GM18951 (cell line): ENCODE measurements around the gene DPH1.

Source experiments
- POLR2A ChIP-seq: IDR thresholded peaks from 4 replicates; pipeline ENCODE4 v1.6.1; 2011; ENCODE audit warnings: mild to moderate bottlenecking; ENCODE audit not compliant: insufficient read length, insufficient read depth; ENCODE audit errors: extremely low read depth
- in situ Hi-C: fragments of 300-500 bp; cut with MboI; formaldehyde crosslinking; loops from one replicate; pipeline ENCODE4 v1.12.0; 2022; ENCODE audit warnings: low sequenced_read_pairs, mixed read lengths, inconsistent platforms; ENCODE audit not compliant: unreplicated experiment

Gene DPH1

DNA sequence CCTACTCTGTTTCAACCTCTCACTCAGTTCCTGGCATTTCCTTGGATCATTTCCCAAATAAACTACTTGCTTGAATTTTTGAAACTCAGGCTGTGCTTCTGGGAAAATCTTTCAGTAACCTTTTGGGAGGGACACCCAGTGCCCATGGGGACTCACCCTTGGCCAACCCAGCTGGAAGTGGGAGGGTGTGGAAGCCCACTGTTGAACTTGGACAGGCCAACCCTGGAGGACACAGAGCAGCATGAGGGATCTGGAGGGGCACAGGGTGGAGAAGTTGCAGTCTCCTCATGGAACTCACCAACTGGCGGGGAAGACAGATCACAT lies 16.0 kb upstream of the DPH1 start:
- no peak for TF ChIP-seq POLR2A

DNA sequence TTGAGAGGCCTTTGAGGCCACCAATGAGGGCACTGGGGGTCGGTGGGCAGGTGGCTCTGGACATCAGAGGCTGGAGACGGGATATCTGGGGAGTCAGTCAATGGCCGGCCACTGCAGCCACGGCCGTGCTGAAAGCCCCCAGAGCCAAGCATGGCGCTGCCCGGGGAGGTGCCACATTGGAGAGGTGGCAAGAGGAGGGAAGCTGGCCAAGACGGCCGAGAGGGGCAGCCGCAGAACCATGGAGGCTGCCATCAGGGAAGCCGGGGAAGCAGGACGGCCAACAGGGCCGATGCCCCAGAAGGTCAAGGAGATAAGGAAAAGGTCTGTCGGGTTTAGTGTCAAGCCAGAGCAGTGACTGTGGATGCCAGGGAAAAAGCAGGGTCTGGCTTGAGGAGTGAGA lies 14.6 kb upstream of the DPH1 start:
- TF ChIP-seq POLR2A: no peak
- in situ Hi-C loops: no loop called here

More for the DNA sequence above, 16.0 kb upstream of the DPH1 start:
- in situ Hi-C loops: no loop called here

DNA sequence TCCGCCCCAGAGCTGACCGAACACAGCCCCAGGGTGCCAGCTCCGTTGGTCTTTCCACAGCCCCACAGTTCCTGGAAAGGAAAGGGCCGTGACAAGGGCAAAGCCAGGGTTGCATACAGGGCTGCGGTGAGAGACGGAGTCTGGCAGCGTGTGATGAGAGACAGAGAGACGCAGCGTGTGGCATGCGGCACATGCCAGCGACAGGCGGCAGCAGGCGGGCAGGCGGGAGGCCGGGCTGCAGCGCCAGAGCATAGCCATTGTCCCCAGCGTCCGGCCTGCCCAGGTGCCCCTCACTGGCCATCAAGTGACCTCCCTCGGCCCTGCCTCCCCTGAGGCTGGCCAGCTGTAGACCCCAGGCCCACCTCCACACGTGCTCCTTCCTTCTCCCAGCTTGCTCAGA lies 13.5 kb upstream of the DPH1 start:
- in situ Hi-C loops: no loop called here
- TF ChIP-seq POLR2A: no peak

DNA sequence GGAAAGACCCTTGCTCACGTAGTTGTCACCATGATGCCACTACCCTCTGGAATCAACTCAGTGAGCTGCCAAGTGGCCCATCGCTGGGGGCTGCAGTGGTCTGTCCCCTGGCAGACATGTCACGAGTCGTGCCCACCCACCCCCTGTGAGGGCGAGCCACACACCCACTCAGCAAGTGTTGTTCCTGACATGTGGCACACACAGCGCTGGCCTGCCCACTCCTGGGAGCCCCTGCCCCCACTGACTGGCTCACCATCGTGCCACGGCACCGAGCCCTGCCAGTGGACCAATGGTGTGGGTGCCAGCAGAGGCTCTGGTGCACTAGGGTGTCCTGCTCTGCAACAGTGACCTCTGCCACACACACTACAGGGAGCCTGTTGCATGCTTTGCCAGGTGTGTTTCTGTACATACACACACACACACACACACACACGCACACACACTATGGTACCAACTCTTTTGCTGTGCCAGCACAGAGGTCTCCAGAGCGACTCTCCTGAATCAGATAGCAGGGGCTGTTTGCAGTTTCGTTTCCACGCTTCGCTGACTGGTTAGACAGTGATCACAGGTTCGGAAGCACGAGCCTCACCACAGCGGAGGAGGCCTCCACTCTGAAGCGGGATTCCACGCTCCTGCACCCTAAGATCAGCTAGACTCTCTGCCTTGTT lies 12.5 kb upstream of the DPH1 start:
- in situ Hi-C loops: no loop called here
- no peak for TF ChIP-seq POLR2A

DNA sequence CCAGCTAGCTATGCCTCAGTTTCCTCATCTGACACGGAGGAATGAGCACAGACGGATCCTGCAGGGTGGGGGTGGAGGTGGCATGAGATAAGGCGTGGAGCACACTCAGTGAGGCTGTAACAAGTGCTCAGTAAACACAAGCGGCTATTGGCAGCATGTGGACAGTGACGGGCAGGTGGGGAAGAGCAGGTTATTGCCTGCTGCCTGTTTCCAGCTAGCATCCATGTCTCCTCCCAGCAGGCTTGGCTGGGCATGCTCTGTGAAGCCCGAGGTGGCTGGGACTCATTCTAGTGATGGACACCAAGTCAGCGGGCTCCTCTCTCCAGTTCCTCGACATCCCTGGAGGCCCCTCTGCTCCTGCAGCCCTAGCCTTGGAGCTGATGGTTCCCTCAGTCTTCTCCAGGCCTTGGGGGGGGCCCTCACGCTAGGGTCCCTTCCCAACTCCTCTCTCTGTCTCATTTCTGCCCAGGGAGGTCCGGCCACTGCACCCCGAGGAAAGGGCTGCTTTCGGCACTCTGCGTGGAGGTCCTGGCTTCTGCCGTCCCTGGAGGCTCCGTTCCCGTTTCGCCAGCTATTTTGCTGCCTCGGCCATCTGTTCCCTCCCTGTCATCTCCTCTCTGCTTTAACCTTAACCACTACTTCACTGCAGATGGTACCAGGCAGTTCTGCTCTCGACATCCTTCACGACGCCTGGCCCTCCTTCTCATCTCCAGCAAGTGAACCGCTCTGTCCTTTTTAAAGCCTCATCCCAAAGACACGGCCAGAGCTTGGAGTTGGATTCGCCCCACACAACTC lies 11.0 kb upstream of the DPH1 start:
- in situ Hi-C loops: no loop called here
- no peak for TF ChIP-seq POLR2A

DNA sequence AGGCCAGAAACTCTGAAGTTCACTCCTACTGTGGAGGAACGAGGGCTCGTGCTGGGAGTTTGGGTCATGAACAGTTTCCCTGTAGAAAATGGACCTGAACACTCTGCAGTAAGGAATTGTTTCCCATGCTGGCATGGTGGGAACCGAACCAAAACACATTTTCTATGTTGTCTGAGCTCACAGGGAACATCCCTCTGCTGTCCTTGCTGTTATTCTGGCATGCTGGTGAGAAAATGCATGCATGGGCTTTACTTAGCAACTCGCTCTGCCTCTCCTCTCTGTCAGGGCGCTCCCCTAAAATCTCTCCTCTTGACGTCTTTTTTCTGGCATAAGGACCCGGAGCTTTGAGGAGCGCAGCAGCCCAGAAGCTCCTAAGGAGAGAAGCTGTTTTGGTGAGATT lies 10.2 kb upstream of the DPH1 start:
- no peak for TF ChIP-seq POLR2A
- in situ Hi-C loops: no loop called here

DNA sequence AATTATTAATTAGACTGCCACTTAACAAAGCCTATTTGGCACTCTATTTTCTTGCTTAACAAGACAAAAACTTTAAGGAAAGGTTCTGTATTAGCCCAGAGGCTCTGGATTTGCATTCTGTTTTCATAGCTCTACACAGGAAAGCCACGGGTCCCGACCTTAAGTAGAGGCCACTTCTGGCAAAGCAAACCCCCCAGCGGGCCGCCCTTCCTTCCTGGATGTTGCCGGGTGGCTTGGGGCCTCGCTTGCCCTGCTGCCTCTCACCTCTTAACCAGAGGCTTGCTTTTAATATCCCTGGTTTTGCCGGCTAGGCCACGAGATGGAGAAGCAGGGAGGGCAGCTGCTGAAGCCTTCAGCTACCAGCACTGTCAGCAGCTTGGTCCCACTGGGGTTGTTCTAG lies 9.2 kb upstream of the DPH1 start:
- in situ Hi-C loops: no loop called here
- no peak for TF ChIP-seq POLR2A

DNA sequence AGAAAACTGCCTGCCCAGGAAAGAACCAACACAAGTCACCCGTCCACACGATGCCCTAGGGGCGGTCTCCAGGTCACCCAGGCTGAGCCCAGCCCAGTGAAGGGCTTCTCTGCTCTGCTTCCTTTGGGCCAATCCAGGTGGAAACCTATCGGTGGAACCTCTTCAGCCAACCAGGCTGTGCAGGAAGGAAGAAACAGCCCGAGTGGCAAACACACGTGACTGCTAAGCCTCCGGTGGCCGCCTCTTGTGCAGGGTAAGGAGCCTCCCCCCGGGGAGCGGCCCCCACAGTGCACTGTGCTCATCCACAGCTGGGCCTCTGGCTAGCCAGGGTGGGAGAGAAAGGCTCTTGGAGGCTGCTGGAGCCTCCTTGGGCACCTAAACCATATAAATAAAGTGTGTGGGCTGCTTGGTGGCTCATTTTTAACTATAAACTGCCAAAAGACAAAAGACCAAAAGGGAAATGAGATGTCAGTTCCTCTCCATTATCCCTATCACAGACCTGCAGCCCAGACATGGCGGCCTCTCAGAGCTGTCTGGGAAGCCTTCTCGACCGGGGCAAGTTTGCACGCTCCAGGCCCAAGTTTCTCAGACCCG lies 7.2 kb upstream of the DPH1 start:
- in situ Hi-C loops: no loop called here

DNA sequence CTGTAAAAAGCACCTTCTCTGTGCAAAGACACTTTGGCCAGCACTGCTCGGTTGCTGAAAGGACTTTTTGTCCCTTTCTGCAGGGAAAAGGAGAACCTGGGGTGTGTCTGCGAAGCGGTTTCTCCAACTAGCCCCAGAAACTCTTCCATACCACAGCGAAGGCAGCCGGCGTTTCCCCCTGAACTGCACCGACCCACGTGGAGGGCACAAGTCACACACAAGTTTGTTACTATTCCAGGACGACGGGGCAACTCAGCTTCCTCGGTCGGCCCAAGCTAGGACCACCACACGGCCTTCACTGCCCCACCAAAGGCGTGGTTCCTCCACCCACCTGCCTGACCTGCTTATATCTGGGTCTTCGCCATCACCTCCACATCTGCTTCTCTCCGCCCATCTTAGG lies 6.7 kb upstream of the DPH1 start:
- TF ChIP-seq POLR2A: no peak
- in situ Hi-C loops: no loop called here

More for the DNA sequence above, 7.2 kb upstream of the DPH1 start:
- no peak for TF ChIP-seq POLR2A

DNA sequence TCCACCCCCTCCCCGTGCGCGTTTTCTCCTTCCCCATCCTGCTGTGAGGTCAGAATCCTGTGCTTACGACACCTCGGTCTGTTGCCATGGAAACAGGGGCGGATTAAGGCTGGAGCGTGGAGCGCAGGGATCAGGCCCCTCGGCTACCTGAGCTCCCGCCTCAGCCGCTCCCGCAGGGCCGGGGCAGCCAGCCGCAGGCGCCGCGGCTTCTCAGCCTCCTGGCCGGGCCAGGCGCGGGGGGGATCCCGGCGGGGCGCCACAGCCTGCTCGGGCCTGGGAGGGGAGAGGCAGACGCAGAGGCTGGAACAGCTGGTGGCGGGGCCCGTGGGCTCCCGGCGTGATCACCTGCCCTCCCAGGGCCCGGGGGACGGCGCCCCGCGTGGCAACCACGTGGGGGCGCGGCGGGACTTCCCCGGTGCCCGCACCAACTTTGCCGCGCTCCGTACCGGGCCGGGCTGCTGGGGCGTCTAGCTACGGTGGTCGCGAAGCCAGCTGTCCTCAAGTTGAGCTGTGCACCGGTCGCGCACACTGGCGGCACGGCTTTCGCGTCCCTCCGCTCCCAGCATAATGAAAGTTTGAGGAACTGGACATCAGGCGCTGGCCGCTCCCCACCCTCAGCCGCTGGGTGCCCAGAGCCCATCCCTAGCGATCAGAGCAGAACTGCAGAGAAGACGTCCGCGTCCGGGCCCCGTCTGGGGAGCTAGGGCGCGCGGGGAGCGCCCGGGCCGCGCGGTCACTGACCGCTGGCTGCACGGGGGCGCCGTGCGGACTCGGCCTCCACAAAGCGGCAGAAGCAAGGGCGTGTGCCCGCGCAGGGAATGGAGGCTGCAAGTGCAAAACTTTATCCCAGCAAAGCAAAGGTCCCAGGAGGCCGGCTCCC lies 6.0 kb upstream of the DPH1 start:
- in situ Hi-C loops: no loop called here
- no peak for TF ChIP-seq POLR2A

DNA sequence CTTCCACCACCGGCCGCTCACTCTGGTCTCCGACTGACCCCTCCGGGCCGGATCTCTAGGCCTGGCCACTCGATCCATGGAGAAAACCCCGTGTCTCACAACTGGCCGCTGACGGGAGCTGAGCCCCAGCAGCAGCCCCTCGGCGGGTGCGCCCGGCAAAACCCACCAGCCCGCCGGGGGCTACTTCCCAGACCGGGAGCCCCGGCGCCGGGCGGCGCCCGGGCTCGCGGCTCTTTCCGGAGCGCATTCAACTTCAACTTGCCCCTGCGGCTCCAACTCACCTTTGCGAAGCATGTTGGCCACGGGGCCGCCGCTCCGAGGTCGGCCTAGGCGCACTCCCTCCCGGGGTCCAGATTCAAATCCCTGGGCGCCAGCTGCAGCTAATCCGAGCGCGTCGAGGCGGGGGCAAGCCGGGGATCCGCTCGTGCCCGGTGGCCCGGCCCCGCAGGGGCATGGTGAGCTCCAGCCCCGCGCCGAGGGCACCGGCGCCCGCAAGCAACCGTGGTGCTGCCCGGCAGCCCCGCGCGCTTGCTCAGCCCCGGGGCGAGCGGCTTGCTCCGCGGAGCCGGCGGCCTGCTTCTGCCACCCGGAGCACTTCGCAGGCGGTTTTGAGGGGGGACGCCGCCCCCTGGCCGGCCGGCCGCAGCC lies 5.3 kb upstream of the DPH1 start:
- in situ Hi-C loops: loop anchor here (25.0 kb wide), 1 partner anchor 312 kb away; the partner anchor contains the start of genes TLCD2 and WDR81
- TF ChIP-seq POLR2A: no peak

DNA sequence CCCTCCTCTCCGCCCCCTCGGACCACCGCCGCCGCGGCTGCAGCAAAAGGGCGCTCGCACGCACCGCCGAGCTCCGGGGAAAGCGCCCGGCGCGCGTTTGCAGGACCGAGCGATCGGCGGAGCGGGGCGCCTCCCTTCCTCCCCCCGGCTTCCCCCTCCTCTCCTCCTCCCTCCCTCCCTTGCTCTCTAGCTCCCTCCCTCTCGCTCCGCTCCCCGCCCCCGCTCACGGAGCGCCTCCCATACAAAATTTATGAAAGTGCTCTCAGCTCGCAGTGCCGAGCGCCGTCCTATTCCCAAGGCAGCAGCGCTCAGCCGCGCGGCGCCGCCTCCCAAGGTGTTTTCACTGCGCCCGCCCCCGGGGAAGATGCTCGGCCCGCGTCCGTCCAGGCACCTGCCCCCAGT lies 4.7 kb upstream of the DPH1 start, which contains the start of gene RTN4RL1:
Gene RTN4RL1 (minus strand): TSS at position 115 of the 402 bp plus-strand sequence. CDS start 469 bp downstream, outside the sequence.
- in situ Hi-C loops: loop anchor here (25.0 kb wide), 1 partner anchor 313 kb away; the partner anchor contains the start of genes TLCD2 and WDR81
- no peak for TF ChIP-seq POLR2A
